ENCODE measurements around the gene ERMAP. TPM values are rescaled to one million over a fixed set of nuclear protein-coding genes. Genes with fewer than 3 reads are reported as not detected.

The ERMAP gene
- total and polyA plus RNA-seq, 9 of the 15 experiments (the other 6 are each of a cell fraction or from before 2014, with no cell fraction given), result 8.0 to 31.4 (median 22.5) TPM

DNA sequence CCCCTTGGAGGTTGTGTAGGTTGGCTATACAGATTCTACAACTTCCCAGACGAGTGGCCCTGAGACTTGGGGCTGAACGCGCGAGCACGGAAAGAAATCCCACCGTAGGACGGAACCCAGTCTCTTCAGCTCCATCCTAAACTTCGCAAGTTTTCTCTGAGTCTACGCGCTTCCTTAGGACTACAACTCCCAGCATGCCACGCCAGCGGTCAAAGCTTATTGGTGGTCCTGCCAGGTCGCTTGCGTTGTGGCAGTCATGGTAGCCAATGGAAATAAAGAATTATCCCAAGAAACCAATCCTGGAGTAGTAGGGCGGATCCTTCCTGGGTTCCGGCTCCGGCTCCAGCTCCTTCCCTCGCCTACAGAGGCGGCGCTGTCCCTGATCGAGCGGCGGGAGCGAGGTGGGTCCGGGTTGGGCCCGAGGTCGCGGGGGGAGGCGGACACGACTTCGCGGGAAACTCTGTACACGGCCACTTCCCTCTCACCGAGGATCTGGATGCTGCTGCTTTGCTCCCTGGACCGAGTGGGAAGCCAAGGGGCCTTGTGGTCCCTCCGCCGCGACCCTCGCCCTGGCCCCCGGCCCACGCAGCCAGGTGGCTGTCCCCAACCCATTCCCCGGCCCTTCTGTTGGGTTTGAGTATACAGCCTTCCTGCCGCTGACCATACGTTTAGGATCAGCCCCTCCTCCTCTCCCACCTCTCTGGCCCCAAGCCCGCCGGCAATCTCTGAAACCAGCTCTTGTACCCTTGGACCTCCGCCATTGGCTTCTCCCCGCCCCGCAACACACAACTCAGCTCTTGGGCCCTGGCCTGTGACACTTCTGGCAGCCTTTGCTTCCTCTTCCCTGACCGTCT is 29.6 kb downstream of the ERMAP start, which contains the start of gene ZNF691 (continued):
- TF ChIP-seq ARID3B (CRISPR knock-in tag; IDR thresholded peaks at IDR 0.05; ENCODE audit: borderline replicate concordance), result 0 out of 2 replicates have a peak, but pooled peaks have one; percentile 12
- no peak for TF ChIP-seq DNMT1 (IDR thresholded peaks at IDR 0.05)
- TF ChIP-seq ATF1 (CRISPR knock-in tag; IDR thresholded peaks at IDR 0.05), result no peak
- TF ChIP-seq ATF1 (tag; IDR thresholded peaks at IDR 0.05), result peak; percentile 81
- TF ChIP-seq CHD1 (IDR thresholded peaks at IDR 0.05; ENCODE audit: low read length), result peak; percentile 31
- TF ChIP-seq CTBP1 (IDR thresholded peaks at IDR 0.05; ENCODE audit: borderline replicate concordance), result peak; percentile 41
- TF ChIP-seq, protein P1, sequence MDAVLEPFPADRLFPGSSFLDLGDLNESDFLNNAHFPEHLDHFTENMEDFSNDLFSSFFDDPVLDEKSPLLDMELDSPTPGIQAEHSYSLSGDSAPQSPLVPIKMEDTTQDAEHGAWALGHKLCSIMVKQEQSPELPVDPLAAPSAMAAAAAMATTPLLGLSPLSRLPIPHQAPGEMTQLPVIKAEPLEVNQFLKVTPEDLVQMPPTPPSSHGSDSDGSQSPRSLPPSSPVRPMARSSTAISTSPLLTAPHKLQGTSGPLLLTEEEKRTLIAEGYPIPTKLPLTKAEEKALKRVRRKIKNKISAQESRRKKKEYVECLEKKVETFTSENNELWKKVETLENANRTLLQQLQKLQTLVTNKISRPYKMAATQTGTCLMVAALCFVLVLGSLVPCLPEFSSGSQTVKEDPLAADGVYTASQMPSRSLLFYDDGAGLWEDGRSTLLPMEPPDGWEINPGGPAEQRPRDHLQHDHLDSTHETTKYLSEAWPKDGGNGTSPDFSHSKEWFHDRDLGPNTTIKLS (IDR thresholded peaks at IDR 0.05; ENCODE audit: borderline replicate concordance, low read depth), result peak; percentile 95
- TF ChIP-seq MTA1 (IDR thresholded peaks at IDR 0.05; ENCODE audit: borderline replicate concordance), result peak; percentile 65; the same call in 1 of the 2 replicates
- TF ChIP-seq NEUROD1 (IDR thresholded peaks at IDR 0.05; ENCODE audit: borderline replicate concordance, low read depth, low read length, partially characterized antibody), result peak; percentile 96
- peak; percentile 80 for TF ChIP-seq ETS1 (conservative IDR thresholded peaks at IDR 0.05; ENCODE audit: control insufficient read depth, low read depth, low read length)
- TF ChIP-seq SP2 (IDR thresholded peaks at IDR 0.05; ENCODE audit: extremely low read depth, low read depth, low read length, poor library complexity, severe bottlenecking), result peak; percentile 96
- TF ChIP-seq SMARCE1 (IDR thresholded peaks at IDR 0.05), result peak; percentile 63; the same call in 1 of the 2 replicates
- TF ChIP-seq SMARCA5 (IDR thresholded peaks at IDR 0.05), result no peak
- no peak for TF ChIP-seq SREBF2 (CRISPR knock-in tag; IDR thresholded peaks at IDR 0.05)
- no peak for TF ChIP-seq CBX2 (IDR thresholded peaks at IDR 0.05; ENCODE audit: insufficient read depth, low read length, poor library complexity, severe bottlenecking)
- 0 out of 2 replicates have a peak, but pooled peaks have one; percentile 16 for TF ChIP-seq ZHX1 (conservative IDR thresholded peaks at IDR 0.05; ENCODE audit: low read length)
- TF ChIP-seq PHB2 (IDR thresholded peaks at IDR 0.05; ENCODE audit: low read depth), result no peak
- TF ChIP-seq NFIC (IDR thresholded peaks at IDR 0.05), result peak; percentile 79; the same call in 1 of the 2 replicates
- TF ChIP-seq SIN3A (IDR thresholded peaks at IDR 0.05; ENCODE audit: borderline replicate concordance in 2 of 2, control insufficient read depth in 1 of 2, low read depth in 2 of 2, low read length in 2 of 2), result peak; percentile 60 to 66; a peak in 2 of 4 replicates
- peak; percentile 82 for TF ChIP-seq MAX (CRISPR knock-in tag; IDR thresholded peaks at IDR 0.05)

All from K562 (cell line).